HepG2 (cell line): Measurements from ENCODE around the gene GINS2. TPM values are rescaled to one million over a fixed set of nuclear protein-coding genes. Genes with fewer than 3 reads are reported as not detected.

Source experiments
- CAMTA2 ChIP-seq: sonication (generic); formaldehyde crosslinking; IDR thresholded peaks from 2 replicates; pipeline ENCODE4 v1.4.0; 2020; ENCODE audit warnings: mild to moderate bottlenecking, missing genetic modification reagents, borderline replicate concordance
- E2F2 ChIP-seq: sonication (generic); formaldehyde crosslinking; IDR thresholded peaks from 2 replicates; pipeline ENCODE4 v1.4.0; 2020; ENCODE audit warnings: missing genetic modification reagents, borderline replicate concordance
- ELK4 ChIP-seq: sonication (generic); formaldehyde crosslinking; IDR thresholded peaks from 2 replicates; pipeline ENCODE4 v1.9.0; 2021; ENCODE audit warnings: missing genetic modification reagents, borderline replicate concordance
- HMG20A ChIP-seq: IDR thresholded peaks from 2 replicates; pipeline ENCODE4 v1.6.1; 2016; ENCODE audit warnings: borderline replicate concordance
- IRF9 ChIP-seq: sonication (generic); formaldehyde crosslinking; IDR thresholded peaks from 2 replicates; pipeline ENCODE4 v1.8.0; 2022; ENCODE audit warnings: missing genetic modification reagents, mild to moderate bottlenecking, borderline replicate concordance
- KAT2B ChIP-seq: fragments of 150-350 bp; IDR thresholded peaks from 2 replicates; pipeline ENCODE4 v1.6.1; 2014; ENCODE audit warnings: low read depth, low read length, borderline replicate concordance
- MIER2 ChIP-seq: IDR thresholded peaks from 2 replicates; pipeline ENCODE4 v1.6.1; 2016; ENCODE audit warnings: missing biosample characterization, missing genetic modification reagents
- MYC ChIP-seq: sonication (generic); formaldehyde crosslinking; IDR thresholded peaks from 2 replicates; pipeline ENCODE4 v1.9.0; 2021; ENCODE audit warnings: missing genetic modification reagents, borderline replicate concordance
- NCOA2 ChIP-seq: sonication (generic); formaldehyde crosslinking; IDR thresholded peaks from 2 replicates; pipeline ENCODE4 v1.8.0; 2022; ENCODE audit warnings: inconsistent platforms
- RARA ChIP-seq: IDR thresholded peaks from 2 replicates; pipeline ENCODE4 v1.6.1; 2016; ENCODE audit warnings: missing genetic modification reagents, missing compliant biosample characterization
- REST ChIP-seq, 2 experiments: IDR thresholded peaks; 2 replicates each; pipeline ENCODE4 v1.6.1; 2011 to 2012; ENCODE audit warnings: low read length in 2 of 2, borderline replicate concordance in 1 of 2, low read depth in 1 of 2, mild to moderate bottlenecking in 1 of 2, moderate library complexity in 1 of 2
- REXO4 ChIP-seq: sonication (generic); formaldehyde crosslinking; IDR thresholded peaks from 2 replicates; pipeline ENCODE4 v1.8.0; 2022; ENCODE audit warnings: missing genetic modification reagents, mild to moderate bottlenecking, borderline replicate concordance
- RFX1 ChIP-seq: fragments of 450-650 bp; IDR thresholded peaks from 2 replicates; pipeline ENCODE4 v1.6.1; 2017
- SCMH1 ChIP-seq: sonication (generic); formaldehyde crosslinking; IDR thresholded peaks from 2 replicates; pipeline ENCODE4 v1.9.0; 2021; ENCODE audit warnings: missing genetic modification reagents, mild to moderate bottlenecking, borderline replicate concordance
- ZBTB3 ChIP-seq: sonication (generic); formaldehyde crosslinking; IDR thresholded peaks from 2 replicates; pipeline ENCODE4 v1.4.0; 2020; ENCODE audit warnings: low read depth, mild to moderate bottlenecking, moderate library complexity, missing genetic modification reagents, borderline replicate concordance
- ZNF121 ChIP-seq: sonication (generic); formaldehyde crosslinking; IDR thresholded peaks from 2 replicates; pipeline ENCODE4 v1.5.0; 2020; ENCODE audit warnings: mild to moderate bottlenecking, missing genetic modification reagents
- ZNF180 ChIP-seq: sonication (generic); formaldehyde crosslinking; IDR thresholded peaks from 2 replicates; pipeline ENCODE4 v1.4.0; 2020; ENCODE audit warnings: low read depth, missing genetic modification reagents, borderline replicate concordance
- ZNF263 ChIP-seq: sonication (generic); formaldehyde crosslinking; IDR thresholded peaks from 2 replicates; pipeline ENCODE4 v1.4.0; 2020; ENCODE audit warnings: missing genetic modification reagents
- ZNF326 ChIP-seq: sonication (generic); formaldehyde crosslinking; IDR thresholded peaks from 2 replicates; pipeline ENCODE4 v1.4.0; 2020; ENCODE audit warnings: missing genetic modification reagents, borderline replicate concordance
- ZNF335 ChIP-seq: sonication (generic); formaldehyde crosslinking; IDR thresholded peaks from 2 replicates; pipeline ENCODE4 v1.4.0; 2020; ENCODE audit warnings: missing genetic modification reagents
- ZNF614 ChIP-seq: IDR thresholded peaks from 2 replicates; pipeline ENCODE4 v1.6.1; 2018; ENCODE audit warnings: missing biosample characterization, missing genetic modification reagents, inconsistent platforms, borderline replicate concordance
- ZNF713 ChIP-seq: sonication (generic); formaldehyde crosslinking; IDR thresholded peaks from 2 replicates; pipeline ENCODE4 v1.4.0; 2020; ENCODE audit warnings: mild to moderate bottlenecking, missing genetic modification reagents
- polyA plus RNA-seq, 8 experiments: library from polyadenylated mRNA; depleted of rRNA in 3 of 8; stranded (reverse) in 7 of 8; unstranded in 1 of 8; fragments of >200 nt; fragmentation: Illumina TruSeq in 4 of 8; extraction: Trizol in 4 of 8; gene quantifications; 2 replicates each; pipeline versions ENCODE4 v1.2.1 to v1.2.3, GENCODE V29; 2011 to 2016; ENCODE audit warnings: low read depth in 4 of 8, missing spikeins in 1 of 8, mixed read lengths in 1 of 8; ENCODE audit not compliant: insufficient read depth in 1 of 8
- total RNA-seq, 5 experiments: library from RNA; depleted of rRNA; stranded (reverse); fragments of >200 nt; fragmentation: Illumina TruSeq; extraction: Trizol; gene quantifications; 2 replicates each; pipeline ENCODE4 v1.2.3, GENCODE V29; 2016; ENCODE audit warnings: low read depth in 1 of 5

The GINS2 gene
- total and polyA plus RNA-seq, 2 of the 13 experiments (the other 11 are each of a cell fraction or from before 2014, with no cell fraction given): 10.6 to 48.3 TPM

GRCh38 chr16:85688586-85689284 lies at the start of gene GINS2 (continued):
- no peak for TF ChIP-seq ZNF335 (CRISPR knock-in tag)
- no peak for TF ChIP-seq REXO4 (CRISPR knock-in tag)
- TF ChIP-seq KAT2B: no peak
- no peak for TF ChIP-seq ZBTB3 (CRISPR knock-in tag)
- TF ChIP-seq ZNF614 (CRISPR knock-in tag): no peak
- TF ChIP-seq E2F2 (CRISPR knock-in tag): peak; percentile 70; the same call in 1 of the 2 replicates
- peak; percentile 46; the same call in 1 of the 2 replicates for TF ChIP-seq ZNF263 (CRISPR knock-in tag)
- peak; percentile 64; the same call in 1 of the 2 replicates for TF ChIP-seq IRF9 (CRISPR knock-in tag)
- TF ChIP-seq MYC (CRISPR knock-in tag): peak; percentile 87
- no peak for TF ChIP-seq SCMH1
- no peak; the same call in 1 of the 2 replicates for TF ChIP-seq CAMTA2 (CRISPR knock-in tag)
- TF ChIP-seq RFX1: no peak
- no peak for TF ChIP-seq ZNF713 (CRISPR knock-in tag)
- no peak for TF ChIP-seq ZNF121 (CRISPR knock-in tag)
- no peak for TF ChIP-seq HMG20A
- TF ChIP-seq ELK4: 0 out of 2 replicates have a peak, but pooled peaks have one; percentile 90
- TF ChIP-seq ZNF326: no peak
- 0 out of 2 replicates have a peak, but pooled peaks have one; percentile 41 for TF ChIP-seq ZNF180
- no peak for TF ChIP-seq MIER2 (CRISPR knock-in tag)
- TF ChIP-seq NCOA2 (CRISPR knock-in tag): peak; percentile 26; the same call in 1 of the 2 replicates
- TF ChIP-seq REST (IDR thresholded peaks at IDR 0.05; ENCODE audit: borderline replicate concordance in 1 of 2, low read depth in 1 of 2, low read length in 2 of 2): no peak
- TF ChIP-seq RARA (CRISPR knock-in tag): no peak
